Panc1 (cell line): ENCODE results near the gene NFATC2.

Experiments
- CTCF ChIP-seq: fragments of 450-650 bp; IDR thresholded peaks from 2 replicates; pipeline ENCODE4 v1.5.1; 2017; ENCODE audit warnings: mild to moderate bottlenecking
- REST ChIP-seq, 2 experiments: IDR thresholded peaks; 2 replicates each; pipeline ENCODE4 v1.6.1; 2011 to 2012; ENCODE audit warnings: low read depth in 2 of 2, control low read depth in 1 of 2, low read length in 1 of 2, mild to moderate bottlenecking in 1 of 2, moderate library complexity in 1 of 2; ENCODE audit not compliant: insufficient read depth in 1 of 2
- SIN3A ChIP-seq: IDR thresholded peaks from 2 replicates; pipeline ENCODE4 v1.6.1; 2012; ENCODE audit warnings: low read depth, mild to moderate bottlenecking, low read length, moderate library complexity, borderline replicate concordance; ENCODE audit not compliant: insufficient read depth

GRCh38 chr20:51560042-51560441, 17.5 kb upstream of the NFATC2 start:
- TF ChIP-seq REST (IDR thresholded peaks at IDR 0.05; ENCODE audit: insufficient read depth in 1 of 2, low read depth in 2 of 2, low read length in 1 of 2) (no peak), CTCF (no peak), SIN3A (no peak)
